DOHH2 (cell line): Measurements from ENCODE around the gene ERCC3.
"Not testable (repeated sequence)": the region's sequence is repeated elsewhere in the genome, so short reads cannot be mapped to it uniquely, and the experiment has no call there.

Experiments used
- H3F3A ChIP-seq: fragments of 200-600 bp; sonication (generic), shearing (Covaris generic); 2 replicates; pipeline ENCODE4 v1.6.0; 2016; ENCODE audit warnings: antibody characterized with exemption, mild to moderate bottlenecking; ENCODE audit not compliant: control insufficient read depth, insufficient read depth
- H3K27ac ChIP-seq: fragments of 200-600 bp; sonication (generic); 2 replicates; pipeline ENCODE4 v1.5.1; 2014; ENCODE audit warnings: low read depth, mild to moderate bottlenecking, low read length, moderate library complexity
- H3K27me3 ChIP-seq: fragments of 200-600 bp; sonication (generic); 2 replicates; pipeline ENCODE4 v1.6.1; 2014; ENCODE audit warnings: mild to moderate bottlenecking, low read length, mixed read lengths; ENCODE audit not compliant: control insufficient read depth
- H3K36me3 ChIP-seq: fragments of 200-600 bp; sonication (generic); 2 replicates; pipeline ENCODE4 v1.6.1; 2014; ENCODE audit warnings: mild to moderate bottlenecking, low read length, moderate library complexity, mixed read lengths; ENCODE audit not compliant: control insufficient read depth
- H3K4me1 ChIP-seq: fragments of 200-600 bp; sonication (generic); 2 replicates; pipeline ENCODE4 v1.6.1; 2014; ENCODE audit warnings: mild to moderate bottlenecking, low read length, mixed read lengths; ENCODE audit not compliant: control insufficient read depth
- H3K4me2 ChIP-seq: fragments of 200-600 bp; sonication (generic); 2 replicates; pipeline ENCODE4 v1.6.0; 2014; ENCODE audit warnings: mild to moderate bottlenecking, low read length, moderate library complexity
- H3K4me3 ChIP-seq: fragments of 200-600 bp; sonication (generic); 2 replicates; pipeline ENCODE4 v1.5.1; 2014; ENCODE audit warnings: mild to moderate bottlenecking, low read length, mixed read lengths
- H3K79me2 ChIP-seq: fragments of 200-600 bp; sonication (generic); 2 replicates; pipeline ENCODE4 v1.6.1; 2014; ENCODE audit warnings: mild to moderate bottlenecking, low read length, mixed read lengths; ENCODE audit not compliant: control insufficient read depth
- H3K9me2 ChIP-seq: fragments of 200-600 bp; sonication (generic); replicated peaks from 2 replicates; pipeline ENCODE4 v1.6.1; 2014; ENCODE audit warnings: mild to moderate bottlenecking, low read length, mixed read lengths; ENCODE audit not compliant: control insufficient read depth
- H3K9me3 ChIP-seq: fragments of 200-600 bp; sonication (generic); 2 replicates; pipeline ENCODE4 v1.6.1; 2014; ENCODE audit warnings: antibody characterized with exemption, low read length, mixed read lengths; ENCODE audit not compliant: control insufficient read depth, insufficient read depth
- H4K20me1 ChIP-seq: fragments of 200-600 bp; sonication (generic); 2 replicates; pipeline ENCODE4 v1.6.0; 2014; ENCODE audit warnings: low read depth, mild to moderate bottlenecking, antibody characterized with exemption, low read length, moderate library complexity; ENCODE audit not compliant: control insufficient read depth, insufficient read depth
- CTCF ChIP-seq: fragments of 200-600 bp; sonication (generic); IDR thresholded peaks from one replicate; pipeline ENCODE4 v1.5.1; 2014; ENCODE audit warnings: antibody characterized with exemption, mild to moderate bottlenecking, low read depth, low read length; ENCODE audit not compliant: poor library complexity, severe bottlenecking
- EZH2phosphoT487 ChIP-seq: fragments of 200-600 bp; sonication (generic); IDR thresholded peaks from 2 replicates; pipeline ENCODE4 v1.6.1; 2017; ENCODE audit warnings: borderline replicate concordance, mild to moderate bottlenecking, antibody characterized with exemption, low read length, moderate library complexity, mixed read lengths

The ERCC3 gene

GRCh38 chr2:127226132-127226519 is 67.8 kb downstream of the ERCC3 start:
- H3K9me3 ChIP-seq, result no peaks in the 10 kb centered on the region

GRCh38 chr2:127225186-127225960 is 68.6 kb downstream of the ERCC3 start:
- no peaks in the 10 kb centered on the region for H3K79me2 ChIP-seq
- H3K4me1 ChIP-seq, result no peaks in the 10 kb centered on the region
- no peak overlapping the region for H3K4me2 ChIP-seq
- H3K27ac ChIP-seq, result no peak overlapping the region
- peaks cover 14% of the 10 kb centered on the region for H3K27me3 ChIP-seq
- H3K9me3 ChIP-seq, result no peaks in the 10 kb centered on the region
- TF ChIP-seq CTCF, result no peak
- no peak for TF ChIP-seq EZH2phosphoT487
- H3K9me2 ChIP-seq, result no peaks in the 10 kb centered on the region
- H4K20me1 ChIP-seq, result no peaks in the 10 kb centered on the region
- no peaks in the 10 kb centered on the region for H3F3A ChIP-seq
- H3K36me3 ChIP-seq, result no peaks in the 10 kb centered on the region
- no peak overlapping the region for H3K4me3 ChIP-seq

More at GRCh38 chr2:127226132-127226519, 67.8 kb downstream of the ERCC3 start:
- H3F3A ChIP-seq, result no peaks in the 10 kb centered on the region
- peaks cover 9% of the 10 kb centered on the region for H3K27me3 ChIP-seq
- H3K27ac ChIP-seq, result no peak overlapping the region
- no peaks in the 10 kb centered on the region for H4K20me1 ChIP-seq
- H3K4me2 ChIP-seq, result no peak overlapping the region
- no peaks in the 10 kb centered on the region for H3K36me3 ChIP-seq
- no peaks in the 10 kb centered on the region for H3K79me2 ChIP-seq
- no peaks in the 10 kb centered on the region for H3K9me2 ChIP-seq
- no peak for TF ChIP-seq CTCF
- TF ChIP-seq EZH2phosphoT487, result no peak
- H3K4me1 ChIP-seq, result no peaks in the 10 kb centered on the region
- H3K4me3 ChIP-seq, result no peak overlapping the region

- peaks cover 16% of the 10 kb centered on the region for H3K27me3 ChIP-seq
- not testable (repeated sequence) for H3F3A ChIP-seq, H3K9me3 ChIP-seq, H3K79me2 ChIP-seq, H3K9me2 ChIP-seq, H3K4me2 ChIP-seq, H4K20me1 ChIP-seq, H3K27ac ChIP-seq, H3K36me3 ChIP-seq, H3K4me1 ChIP-seq, H3K4me3 ChIP-seq
These were observed 69.8 kb downstream of the ERCC3 start for GRCh38 chr2:127224135-127224534.

GRCh38 chr2:127220768-127221527 is 73.0 kb downstream of the ERCC3 start:
- H3K36me3 ChIP-seq, result no peaks in the 10 kb centered on the region
- H3K27me3 ChIP-seq, result peaks cover 26% of the 10 kb centered on the region
- TF ChIP-seq CTCF (no peak), EZH2phosphoT487 (no peak)
- no peak overlapping the region for H3K4me3 ChIP-seq
- no peaks in the 10 kb centered on the region for H4K20me1 ChIP-seq
- no peaks in the 10 kb centered on the region for H3K9me2 ChIP-seq
- no peaks in the 10 kb centered on the region for H3K79me2 ChIP-seq
- H3K27ac ChIP-seq, result no peak overlapping the region
- H3K4me1 ChIP-seq, result no peaks in the 10 kb centered on the region
- peaks cover 10% of the 10 kb centered on the region for H3K9me3 ChIP-seq
- H3F3A ChIP-seq, result no peaks in the 10 kb centered on the region
- no peak overlapping the region for H3K4me2 ChIP-seq
